Measurements from ENCODE around the gene GXYLT2. TPM values are rescaled to one million over a fixed set of nuclear protein-coding genes. Genes with fewer than 3 reads are reported as not detected.
A peak's percentile ranks its signal among the peaks of the same experiment; 100 is the strongest.

GXYLT2 gene
- total RNA-seq, 4 donors from 2014 or later, result 0.72 to 6.8 (median 2.3) TPM

DNA sequence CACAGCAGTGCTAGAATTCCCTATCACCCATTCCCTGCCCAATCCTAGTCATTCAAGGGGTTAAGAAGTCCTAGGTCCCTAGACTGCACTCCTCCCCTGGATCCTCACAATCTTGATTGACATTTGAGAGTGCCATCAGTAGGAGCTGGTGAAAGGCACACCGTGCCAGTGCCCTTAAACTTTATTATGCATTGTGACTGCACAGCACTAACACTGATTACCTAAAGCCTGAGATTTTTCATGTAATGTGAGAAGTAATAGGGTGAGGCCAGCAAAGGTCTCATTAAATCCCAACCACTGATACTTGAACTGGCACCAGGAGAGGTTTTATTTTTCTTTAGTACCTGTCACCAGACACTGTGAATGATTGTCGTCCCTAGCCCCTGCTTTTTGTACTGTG lies 16.3 kb downstream of the GXYLT2 start:
- DNase-seq (ENCODE audit: low spot score in 2 of 2), result no peak
- 76 to 87% methylated on average over 2 of the region's 2 CpGs for WGBS, 2 donors
- intact Hi-C loops (cut with DNase I; ENCODE audit: low total_unique reads), result no loop called here
- TF ChIP-seq POLR2A (IDR thresholded peaks at IDR 0.05), result no peak
- TF ChIP-seq, protein P1, sequence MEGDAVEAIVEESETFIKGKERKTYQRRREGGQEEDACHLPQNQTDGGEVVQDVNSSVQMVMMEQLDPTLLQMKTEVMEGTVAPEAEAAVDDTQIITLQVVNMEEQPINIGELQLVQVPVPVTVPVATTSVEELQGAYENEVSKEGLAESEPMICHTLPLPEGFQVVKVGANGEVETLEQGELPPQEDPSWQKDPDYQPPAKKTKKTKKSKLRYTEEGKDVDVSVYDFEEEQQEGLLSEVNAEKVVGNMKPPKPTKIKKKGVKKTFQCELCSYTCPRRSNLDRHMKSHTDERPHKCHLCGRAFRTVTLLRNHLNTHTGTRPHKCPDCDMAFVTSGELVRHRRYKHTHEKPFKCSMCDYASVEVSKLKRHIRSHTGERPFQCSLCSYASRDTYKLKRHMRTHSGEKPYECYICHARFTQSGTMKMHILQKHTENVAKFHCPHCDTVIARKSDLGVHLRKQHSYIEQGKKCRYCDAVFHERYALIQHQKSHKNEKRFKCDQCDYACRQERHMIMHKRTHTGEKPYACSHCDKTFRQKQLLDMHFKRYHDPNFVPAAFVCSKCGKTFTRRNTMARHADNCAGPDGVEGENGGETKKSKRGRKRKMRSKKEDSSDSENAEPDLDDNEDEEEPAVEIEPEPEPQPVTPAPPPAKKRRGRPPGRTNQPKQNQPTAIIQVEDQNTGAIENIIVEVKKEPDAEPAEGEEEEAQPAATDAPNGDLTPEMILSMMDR (IDR thresholded peaks at IDR 0.05), result no peak
- no peak overlapping the region for H3K4me3 ChIP-seq (ENCODE audit: low read depth, poor library complexity, severe bottlenecking)

DNA sequence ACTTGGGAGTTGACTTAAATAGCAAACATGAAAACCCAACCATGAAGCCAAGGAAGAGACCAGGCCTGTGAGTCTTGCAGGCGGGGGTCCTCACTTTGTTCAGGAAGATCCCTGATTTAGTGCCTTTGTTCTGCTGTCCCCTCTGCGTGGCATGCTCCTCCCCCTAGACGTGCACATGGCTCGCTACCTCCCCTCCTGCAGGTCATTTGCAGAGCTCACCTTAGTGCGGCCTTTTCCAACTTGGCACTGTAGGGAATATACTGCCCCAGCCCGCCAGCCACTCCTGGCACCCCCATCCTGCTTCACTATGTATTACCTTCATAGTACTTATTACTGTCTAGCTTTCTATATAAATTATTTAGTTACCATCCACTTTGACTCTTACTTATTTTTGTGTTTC lies 18.3 kb downstream of the GXYLT2 start:
- TF ChIP-seq, protein P1 (IDR thresholded peaks at IDR 0.05), result no peak
- TF ChIP-seq POLR2A (IDR thresholded peaks at IDR 0.05), result no peak
- no peak overlapping the region for H3K4me3 ChIP-seq (ENCODE audit: low read depth, poor library complexity, severe bottlenecking)
- 86 to 90% methylated on average over 6 of the region's 6 CpGs for WGBS, 2 donors
- DNase-seq (ENCODE audit: low spot score in 2 of 2), result peak in 1 of 2 donors; percentile 66
- intact Hi-C loops (cut with DNase I; ENCODE audit: low total_unique reads), result no loop called here

GRCh38 chr3:72907131-72907711 lies 19.4 kb downstream of the GXYLT2 start:
- intact Hi-C loops (cut with DNase I; ENCODE audit: low total_unique reads), result no loop called here
- H3K4me3 ChIP-seq (ENCODE audit: low read depth, poor library complexity, severe bottlenecking), result no peak overlapping the region
- 31 to 32% methylated on average over 4 of the region's 4 CpGs for WGBS, 2 donors
- DNase-seq (ENCODE audit: low spot score in 2 of 2), result peak; percentile 74 to 82
- TF ChIP-seq, protein P1 (IDR thresholded peaks at IDR 0.05), result no peak
- no peak for TF ChIP-seq POLR2A (IDR thresholded peaks at IDR 0.05)

DNA sequence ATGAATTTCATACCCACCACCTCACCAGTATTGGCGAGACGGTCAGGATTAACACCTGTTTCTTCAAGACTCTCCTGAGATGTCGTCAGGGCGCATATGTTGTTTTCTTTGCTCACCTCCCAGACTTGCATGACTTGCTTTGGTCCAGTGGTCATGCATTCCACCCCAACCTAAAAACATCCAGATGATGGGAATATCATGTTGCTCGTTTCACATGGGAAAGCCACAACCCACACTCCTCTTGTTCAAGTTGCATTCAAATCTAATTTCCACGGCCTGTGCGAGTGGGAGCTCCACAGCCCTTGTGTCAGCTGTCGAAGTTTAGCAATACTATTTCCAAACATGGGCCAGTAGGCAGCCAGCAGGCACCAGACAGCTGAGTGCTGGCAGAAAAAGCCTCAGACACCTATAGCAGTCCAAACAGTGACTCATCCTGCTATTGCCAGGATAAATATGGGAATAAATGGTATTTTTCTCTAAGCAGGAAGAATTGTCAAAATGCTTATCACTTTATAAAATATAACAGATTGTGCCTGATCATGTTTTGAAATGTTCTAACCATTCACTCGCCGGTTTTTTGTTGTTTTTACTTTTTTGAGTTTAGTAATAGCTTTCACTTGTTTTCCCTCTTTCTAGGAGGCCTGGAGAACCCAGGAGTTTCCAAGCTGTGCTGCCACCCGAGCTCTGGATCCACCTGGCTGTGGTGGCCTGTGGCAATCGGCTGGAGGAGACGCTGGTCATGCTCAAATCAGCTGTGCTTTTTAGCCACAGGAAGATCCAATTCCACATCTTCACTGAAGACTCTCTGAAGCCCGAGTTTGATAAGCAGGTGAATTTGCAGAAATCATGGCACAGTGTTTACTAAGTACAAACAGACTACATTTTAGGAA lies 20.1 kb downstream of the GXYLT2 start:
- DNase-seq (ENCODE audit: low spot score in 2 of 2), result peak; percentile 38 to 87
- no peak for TF ChIP-seq POLR2A (IDR thresholded peaks at IDR 0.05)
- TF ChIP-seq, protein P1 (IDR thresholded peaks at IDR 0.05), result no peak
- H3K4me3 ChIP-seq (ENCODE audit: low read depth, poor library complexity, severe bottlenecking), result no peak overlapping the region
- 43 to 45% methylated on average over 14 of the region's 14 CpGs for WGBS, 2 donors
- intact Hi-C loops (cut with DNase I; ENCODE audit: low total_unique reads), result no loop called here

DNA sequence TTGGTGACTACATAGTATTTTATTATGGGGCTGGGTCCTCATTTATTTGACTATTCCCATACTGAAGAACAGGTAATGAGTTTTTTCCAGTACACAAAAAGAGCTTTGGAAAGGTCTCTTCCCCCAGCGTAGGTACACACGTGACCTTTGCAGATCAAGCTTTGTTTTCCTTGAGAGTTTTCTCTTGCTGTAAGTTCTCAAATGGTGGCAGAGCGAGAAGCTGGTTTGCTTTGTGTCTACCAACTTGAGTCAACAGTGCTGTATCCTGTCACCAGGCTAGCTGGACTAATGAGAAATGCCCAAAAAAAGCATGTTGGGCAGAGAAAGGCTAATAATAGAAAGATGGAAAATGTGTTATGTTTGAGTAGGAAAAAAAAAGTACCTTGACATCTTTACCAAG lies 21.7 kb downstream of the GXYLT2 start:
- DNase-seq (ENCODE audit: low spot score in 2 of 2), result no peak
- 86 to 95% methylated on average over 3 of the region's 3 CpGs for WGBS, 2 donors
- H3K4me3 ChIP-seq (ENCODE audit: low read depth, poor library complexity, severe bottlenecking), result no peak overlapping the region
- intact Hi-C loops (cut with DNase I; ENCODE audit: low total_unique reads), result no loop called here
- no peak for TF ChIP-seq POLR2A (IDR thresholded peaks at IDR 0.05)
- TF ChIP-seq, protein P1 (IDR thresholded peaks at IDR 0.05), result no peak

Data from lower leg skin (tissue), 4 donors.